GM21423 (cell line): ENCODE results near the gene SLFN5.
"Not testable (repeated sequence)": the region's sequence is repeated elsewhere in the genome, so short reads cannot be mapped to it uniquely, and the experiment has no call there.

Source experiments
- ATAC-seq: cut with Tn5 transposase; IDR thresholded peaks from one replicate; pipeline ENCODE4 v1.9.1; 2021; ENCODE audit warnings: mild to moderate bottlenecking, moderate library complexity; ENCODE audit not compliant: unreplicated experiment

Gene SLFN5

DNA sequence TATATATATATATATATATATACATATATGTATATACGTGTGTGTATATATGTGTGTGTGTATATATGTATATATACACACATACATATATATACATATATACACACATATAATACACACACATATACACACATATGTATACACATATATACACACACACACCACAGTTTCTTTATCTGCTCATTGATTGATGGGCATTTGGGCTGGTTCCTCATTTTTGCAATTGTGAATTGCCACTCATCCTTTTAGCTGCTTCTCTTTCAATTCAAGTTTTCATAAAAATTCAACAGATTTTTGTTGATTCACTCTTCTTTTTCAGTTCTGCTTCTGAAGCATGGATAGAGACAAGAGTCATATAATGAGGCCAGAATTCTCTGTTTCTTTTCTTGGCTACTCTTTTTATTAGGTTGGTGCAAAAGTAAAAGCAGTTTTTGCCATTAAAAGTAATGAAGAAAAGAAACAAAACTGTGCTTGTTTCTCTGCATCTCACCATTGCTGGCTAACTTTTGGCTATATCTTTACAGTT lies 44.5 kb downstream of the SLFN5 start:
- ATAC-seq = no peak

DNA sequence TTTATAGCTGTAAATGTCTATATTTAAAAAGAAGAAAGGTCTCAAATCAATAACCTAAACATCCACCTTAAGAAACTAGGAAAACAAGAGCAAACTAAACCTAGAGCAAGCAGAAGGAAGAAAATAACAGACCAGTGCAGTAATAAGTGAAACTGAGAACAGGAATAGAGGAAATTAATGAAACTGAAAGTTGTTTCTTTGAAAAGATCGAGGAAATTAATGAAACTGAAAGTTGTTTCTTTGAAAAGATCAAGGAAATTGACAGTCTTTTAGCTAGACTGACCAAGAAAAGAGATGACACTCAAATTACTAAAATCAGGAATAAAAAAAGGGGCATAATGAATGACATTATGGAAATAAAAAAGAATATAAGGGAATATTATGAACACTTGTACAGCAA lies 46.4 kb downstream of the SLFN5 start:
- no peak for ATAC-seq

DNA sequence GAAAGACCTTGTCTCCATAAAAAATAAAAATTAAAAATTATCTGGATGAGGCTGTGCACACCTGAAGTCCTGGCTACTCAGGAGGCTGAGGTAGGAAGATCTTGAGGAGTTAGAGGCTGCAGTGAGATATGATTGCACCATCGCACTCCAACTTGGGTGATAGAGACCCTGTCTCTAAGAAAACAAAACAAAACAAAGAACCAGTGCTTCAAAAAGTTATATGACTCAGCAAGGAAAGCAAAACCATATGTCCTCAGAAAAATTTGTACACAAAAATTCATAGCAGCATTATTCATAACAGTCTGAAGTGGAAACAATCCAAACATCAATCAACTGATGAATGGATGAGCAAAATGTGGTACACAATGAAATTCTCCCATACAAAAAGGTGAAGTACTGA lies 48.9 kb downstream of the SLFN5 start:
- no peak for ATAC-seq

DNA sequence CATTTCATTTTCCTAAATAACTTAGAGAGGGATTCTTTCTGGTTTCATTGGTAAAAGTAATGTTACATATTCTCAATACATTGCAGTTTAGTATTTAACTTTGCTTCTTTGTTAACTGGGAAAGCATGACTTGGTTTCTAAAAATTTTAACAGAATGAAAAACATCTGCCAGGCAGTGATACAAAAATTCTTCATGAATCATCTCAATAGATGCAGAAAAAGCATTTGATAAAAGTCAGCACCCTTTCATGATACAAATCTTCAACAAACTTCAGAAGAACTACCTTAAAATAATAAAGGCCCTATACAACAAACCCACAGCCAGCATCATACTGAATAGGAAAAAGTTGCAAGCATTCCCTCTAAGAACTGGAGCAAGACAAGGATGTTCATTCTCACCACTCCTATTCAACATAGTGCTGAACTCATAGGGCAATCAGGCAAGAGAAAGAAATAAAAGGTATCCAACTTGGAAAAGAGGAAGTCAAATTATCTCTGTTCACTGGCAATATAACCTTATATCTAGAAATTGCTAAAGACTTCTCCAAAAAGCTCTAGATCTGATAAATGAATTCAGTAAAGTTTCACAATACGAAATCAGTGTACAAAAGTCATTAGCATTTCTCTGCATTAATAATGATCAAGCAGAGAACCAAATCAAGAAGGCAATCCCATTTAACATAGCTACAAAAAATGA lies 50.4 kb downstream of the SLFN5 start:
- no peak for ATAC-seq

DNA sequence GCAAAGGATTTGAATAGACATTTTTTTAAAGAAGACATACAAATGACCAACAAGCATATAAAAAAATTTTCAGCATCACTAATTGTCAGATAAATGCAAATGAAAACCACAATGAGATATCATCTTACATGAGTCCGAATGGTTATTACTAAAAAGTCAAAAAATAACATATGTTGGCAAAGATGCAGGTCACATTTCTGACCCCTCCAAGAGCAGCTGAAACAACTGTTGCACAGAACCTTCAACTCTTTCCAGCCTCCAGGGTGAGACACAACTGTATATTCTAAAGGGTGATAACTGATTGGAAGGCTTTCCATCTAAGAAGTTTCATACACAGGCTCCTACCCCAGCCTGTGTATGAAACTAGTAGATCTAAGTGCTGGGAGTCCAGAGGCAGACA lies 51.9 kb downstream of the SLFN5 start:
- no peak for ATAC-seq

DNA sequence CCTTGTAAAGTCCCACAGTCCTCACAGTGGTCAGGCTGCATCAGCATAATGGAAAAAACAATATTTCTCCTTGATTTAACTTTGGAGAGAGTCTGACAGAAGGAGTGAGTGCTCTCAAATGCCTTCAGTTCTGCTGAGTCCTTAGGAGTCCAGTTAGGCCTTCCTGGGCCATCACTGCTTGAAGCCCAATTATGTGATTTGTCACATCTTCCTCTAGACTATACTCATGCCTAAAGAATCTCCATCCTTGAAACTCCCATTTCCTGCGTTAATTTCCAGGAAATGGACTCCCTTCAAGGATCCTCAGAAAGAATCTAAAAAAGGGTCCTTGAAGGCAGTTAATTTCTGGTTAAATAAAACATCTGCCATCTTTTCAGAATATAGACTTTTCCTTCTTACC lies 52.8 kb downstream of the SLFN5 start:
- ATAC-seq = no peak

DNA sequence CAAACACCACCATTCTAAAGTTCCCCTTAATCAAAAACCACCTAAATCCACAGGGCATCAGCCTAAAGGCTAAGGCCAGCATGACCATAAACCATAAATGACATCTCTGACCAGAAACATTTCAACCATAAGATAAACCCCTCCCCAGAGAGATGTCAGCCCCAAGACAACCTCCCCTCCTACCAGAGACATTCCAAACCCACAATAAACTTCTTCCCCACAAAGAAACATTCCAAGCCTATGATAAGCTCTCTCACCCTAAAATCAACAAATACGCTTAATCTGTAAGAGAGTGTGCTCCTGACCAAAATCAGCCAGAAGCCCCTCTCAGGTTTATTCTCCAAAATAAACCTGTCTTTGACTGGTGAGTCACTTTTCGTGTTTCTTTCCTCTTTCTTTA lies 54.8 kb downstream of the SLFN5 start:
- ATAC-seq = no peak

DNA sequence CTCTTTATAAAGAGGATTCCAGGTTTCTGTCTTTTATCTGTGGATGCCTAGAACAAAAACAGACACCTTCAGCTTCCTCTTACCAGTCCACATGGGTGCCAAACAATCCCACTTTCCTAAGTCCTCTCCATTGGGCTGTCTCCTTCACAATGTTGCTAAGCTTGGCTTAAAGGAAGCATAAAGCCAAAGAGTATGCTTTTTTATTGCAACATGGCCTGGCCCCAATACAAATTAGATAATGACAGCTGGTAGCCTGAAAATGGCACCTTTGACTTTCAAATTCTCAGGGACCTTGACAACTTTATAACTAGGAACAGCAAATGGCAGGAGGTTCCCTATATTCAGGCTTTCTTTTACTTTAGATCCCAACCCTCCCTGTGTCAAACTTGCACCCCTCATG lies 55.8 kb downstream of the SLFN5 start:
- no peak for ATAC-seq

DNA sequence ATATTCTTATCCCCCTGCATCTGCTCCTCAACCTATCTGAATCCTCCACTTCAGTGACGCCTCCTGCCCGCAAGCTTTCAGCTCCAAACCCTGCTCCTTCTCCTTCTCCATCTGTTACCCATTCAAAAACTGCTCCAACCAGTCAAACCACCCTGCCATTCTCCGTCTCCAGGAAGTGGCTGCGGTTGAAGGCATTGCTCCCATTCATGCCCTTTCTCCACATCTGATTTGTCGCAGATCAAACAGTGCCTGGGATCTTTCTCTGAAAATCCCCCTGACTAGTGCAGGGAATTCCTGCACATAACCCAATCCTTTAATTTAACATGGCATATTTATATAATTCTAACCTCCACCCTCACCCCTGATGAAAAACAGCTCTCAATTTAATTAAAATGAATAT lies 56.3 kb downstream of the SLFN5 start:
- no peak for ATAC-seq

DNA sequence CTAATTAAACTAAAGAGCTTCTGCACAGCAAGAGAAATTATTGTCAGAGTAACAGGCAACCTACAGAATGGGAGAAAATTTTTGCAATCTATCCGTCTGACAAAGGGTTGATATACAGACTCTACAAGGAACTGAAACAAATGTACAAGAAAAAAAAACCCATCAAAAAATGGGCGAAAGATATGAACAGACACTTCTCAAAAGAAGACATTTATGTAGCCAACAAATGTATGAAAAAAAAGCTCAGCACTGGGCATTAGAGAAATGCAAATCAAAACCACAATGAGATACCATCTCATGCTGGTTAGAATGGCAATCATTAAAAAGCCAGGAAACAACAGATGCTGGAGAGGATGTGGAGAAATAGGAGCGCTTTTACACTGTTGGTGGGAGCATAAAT lies 66.5 kb downstream of the SLFN5 start:
- not testable (repeated sequence) for ATAC-seq

DNA sequence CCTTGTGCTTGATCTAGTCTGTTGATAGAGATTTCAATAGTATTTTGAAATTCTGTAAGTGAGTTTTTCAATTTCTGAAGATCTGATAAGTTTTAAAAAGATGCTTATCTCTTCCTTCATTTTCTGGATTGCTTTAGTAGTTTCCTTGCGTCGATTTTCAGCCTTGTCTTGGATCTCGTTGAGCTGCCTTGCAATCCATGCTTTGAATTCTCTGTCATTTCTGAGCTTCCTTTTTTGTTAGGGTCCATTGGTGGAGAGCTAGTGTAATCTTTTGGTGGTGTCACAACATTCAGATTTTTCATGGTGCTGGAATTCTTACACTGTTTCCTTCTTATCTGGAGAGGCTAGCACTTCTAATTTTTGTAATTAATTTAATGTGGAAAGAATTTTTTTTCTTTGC lies 69.5 kb downstream of the SLFN5 start:
- no peak for ATAC-seq

DNA sequence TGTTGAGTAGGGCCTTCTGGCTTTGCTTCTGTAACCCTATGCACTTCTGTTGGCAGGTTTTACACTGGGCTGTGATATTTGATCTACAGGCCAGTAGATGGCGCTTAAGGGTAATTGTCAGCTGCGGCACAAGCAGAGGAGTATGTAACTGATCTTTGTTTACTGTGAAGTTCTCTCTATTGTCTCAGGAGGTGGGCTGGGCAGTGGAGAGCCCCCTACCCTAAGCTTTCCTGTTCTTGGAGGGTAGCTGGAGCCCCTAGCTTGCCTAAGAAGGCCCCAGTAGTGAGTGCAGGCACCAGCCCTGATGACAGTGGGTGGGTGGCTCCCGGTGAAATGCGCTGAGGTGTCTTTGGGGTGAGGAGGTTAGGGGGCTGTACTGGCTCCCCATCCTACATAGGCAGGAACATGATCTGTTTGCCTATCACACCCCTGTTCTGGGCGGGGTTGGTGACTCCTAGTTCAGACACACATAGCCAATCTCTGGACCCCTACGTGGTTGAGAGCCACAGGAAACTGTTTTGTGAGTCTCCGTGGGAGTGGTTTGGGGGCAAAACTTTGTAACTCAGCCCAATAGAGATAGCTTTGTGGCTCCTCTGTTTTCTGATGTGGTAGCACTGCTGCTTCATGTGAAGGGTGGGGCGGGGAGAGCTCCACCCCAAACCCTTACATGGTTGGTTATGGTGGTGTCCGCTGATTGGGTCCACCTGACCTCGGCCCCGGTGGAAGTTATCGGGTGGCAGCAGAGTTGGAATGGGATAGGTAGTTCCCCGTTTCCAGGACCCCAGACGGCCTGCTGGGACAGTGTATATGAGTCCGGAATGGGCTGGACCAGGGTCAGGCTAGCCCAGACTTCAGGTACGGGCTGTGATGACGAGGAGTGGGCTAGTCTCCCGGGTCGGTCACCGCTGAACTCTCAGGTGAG lies 70.2 kb downstream of the SLFN5 start:
- ATAC-seq = peak; percentile 66

DNA sequence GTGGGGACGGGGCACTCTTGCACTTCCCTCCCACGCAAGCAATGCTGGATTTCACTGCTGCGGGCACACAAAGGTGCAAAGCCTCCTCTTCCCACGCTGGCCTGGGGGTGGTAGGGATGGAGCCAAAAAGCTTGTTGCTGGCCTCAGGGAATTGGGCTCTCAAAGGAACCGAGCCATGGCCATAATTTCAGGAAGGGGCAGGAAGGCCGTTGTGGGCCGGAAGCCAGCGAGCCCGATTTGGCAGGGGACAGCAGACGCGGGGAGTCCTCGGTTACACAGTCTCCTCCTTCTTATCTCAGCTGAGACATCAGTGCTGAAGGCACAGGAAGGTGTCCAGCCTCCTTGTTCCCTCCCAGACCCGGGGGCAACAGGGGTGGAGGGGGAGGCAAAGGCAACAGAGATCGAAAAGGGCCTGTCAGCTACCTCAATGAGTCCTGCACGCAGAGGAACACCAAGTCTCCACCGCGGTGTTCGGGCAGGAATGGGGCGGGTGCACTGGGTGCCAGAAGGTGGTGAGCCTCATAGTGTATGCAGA lies 71.1 kb downstream of the SLFN5 start:
- ATAC-seq = no peak

DNA sequence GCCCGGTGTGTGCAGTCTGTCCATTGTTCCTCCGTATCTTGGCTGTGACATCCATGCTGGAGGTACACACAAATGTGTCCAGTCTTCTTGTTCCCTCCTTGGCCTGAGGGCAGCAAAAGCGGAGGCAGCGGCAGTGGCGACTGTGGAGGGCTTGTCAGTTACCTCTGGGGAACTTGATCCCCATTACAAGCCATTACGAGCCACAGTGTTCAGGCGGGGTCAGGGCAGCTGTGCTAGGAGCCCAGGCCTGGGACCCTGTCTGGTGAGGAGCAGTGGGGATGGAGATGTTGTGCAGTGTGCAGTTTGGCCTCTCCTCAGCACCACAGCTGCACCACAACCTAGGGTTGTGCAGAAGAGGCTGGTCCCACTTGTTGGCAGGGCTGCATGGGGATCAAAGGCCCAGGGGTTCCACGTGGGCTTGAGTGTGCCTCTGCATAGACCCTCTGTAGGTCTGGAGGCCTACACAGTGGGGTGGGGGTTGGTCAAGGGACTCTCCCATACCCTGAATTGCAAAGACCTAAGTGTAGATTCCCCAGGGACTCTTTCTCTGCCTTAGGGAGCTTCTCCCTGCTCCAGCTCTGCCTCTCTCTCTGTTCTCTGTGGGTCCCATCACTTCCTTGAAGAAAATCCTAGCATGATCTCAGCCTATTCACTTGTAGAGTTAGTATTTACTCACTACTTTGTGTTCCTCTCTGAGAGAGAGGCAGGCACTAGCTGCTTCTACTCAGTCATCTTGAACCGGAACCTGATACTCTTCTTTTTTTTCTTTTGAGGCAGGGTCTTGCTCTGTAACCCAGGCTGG lies 71.7 kb downstream of the SLFN5 start:
- ATAC-seq = no peak

DNA sequence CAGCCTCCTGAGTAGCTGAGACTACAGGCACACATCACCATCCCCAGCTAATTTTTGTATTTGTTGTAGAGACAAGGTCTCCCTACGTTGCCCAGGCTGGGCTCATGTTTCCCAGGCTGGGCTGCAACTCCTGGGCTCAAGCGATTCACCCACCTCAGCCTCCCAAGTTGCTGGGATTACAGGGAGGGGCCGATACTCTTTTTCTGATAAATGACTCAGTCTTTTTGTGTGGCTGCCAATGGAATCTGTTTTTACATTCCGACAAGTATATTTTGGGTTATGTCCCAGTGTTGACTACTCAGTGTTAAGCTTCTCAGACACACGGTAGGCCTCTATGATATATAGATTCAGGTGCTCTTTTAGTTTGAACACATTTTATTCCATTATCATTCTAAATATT lies 72.4 kb downstream of the SLFN5 start:
- no peak for ATAC-seq

DNA sequence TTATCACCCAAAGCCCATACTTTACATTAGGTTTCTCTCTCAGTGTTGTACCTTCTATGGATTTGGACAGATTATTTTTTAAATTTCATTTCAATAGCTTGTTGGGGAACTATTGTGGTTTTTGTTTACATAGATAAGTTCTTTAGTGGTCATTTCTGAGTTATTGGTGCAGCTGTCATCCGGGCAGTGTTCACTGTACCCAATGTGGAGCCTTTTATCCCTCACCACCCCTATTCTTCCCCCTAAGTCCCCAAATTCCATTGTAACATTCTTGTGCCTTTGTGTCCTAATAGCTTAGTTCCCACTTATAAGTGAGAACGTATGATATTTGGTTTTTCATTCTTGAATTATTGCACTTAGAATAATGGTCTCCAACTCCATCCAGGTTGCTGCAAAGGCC lies 73.1 kb downstream of the SLFN5 start:
- no peak for ATAC-seq

DNA sequence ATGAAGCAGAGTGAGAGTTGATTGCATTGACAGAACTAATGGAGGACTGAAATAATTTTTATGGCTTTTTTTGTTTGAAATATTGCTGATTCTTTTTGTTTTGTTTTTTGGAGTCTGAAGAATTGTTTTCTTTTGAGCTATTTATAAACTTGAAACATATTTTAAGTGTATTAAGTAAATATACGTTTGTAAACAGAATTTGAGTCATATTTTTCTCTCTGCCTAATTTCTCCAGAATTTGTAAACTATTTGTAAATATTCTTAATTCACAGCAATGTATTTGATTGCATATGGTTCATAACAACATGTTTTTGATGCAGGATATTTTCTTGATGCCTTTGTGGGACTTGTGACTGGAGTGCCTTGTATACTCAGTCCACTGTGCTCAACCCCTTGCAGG lies 79.9 kb downstream of the SLFN5 start:
- ATAC-seq = no peak
